Loucy (cell line): ENCODE data around the gene KDM3A.

Source experiments
- EZH2phosphoT487 ChIP-seq: fragments of 200-600 bp; IDR thresholded peaks from 2 replicates; pipeline ENCODE4 v1.6.1; 2018; ENCODE audit warnings: antibody characterized with exemption, mild to moderate bottlenecking, moderate library complexity, borderline replicate concordance
- TF ChIP-seq, protein P1 (sequence below): fragments of 200-600 bp; sonication (generic); conservative IDR thresholded peaks from 2 replicates; pipeline ENCODE4 v1.5.1; 2014; ENCODE audit warnings: mild to moderate bottlenecking, antibody characterized with exemption, low read length

DNA sequence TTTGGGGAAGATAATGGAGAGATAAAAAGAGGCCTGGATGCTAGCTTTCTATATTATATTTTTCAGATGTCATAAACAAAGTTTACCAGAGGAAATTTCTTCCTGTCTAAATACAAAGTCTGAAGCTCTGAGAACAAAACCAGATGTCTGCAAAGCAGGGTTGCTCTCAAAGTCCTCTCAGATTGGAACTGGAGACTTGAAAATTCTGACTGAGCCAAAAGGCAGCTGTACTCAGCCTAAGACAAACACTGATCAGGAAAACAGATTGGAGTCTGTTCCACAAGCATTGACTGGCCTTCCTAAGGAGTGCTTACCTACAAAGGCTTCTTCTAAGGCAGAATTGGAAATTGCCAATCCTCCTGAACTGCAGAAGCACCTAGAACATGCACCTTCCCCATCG lies 25.1 kb downstream of the KDM3A start:
- TF ChIP-seq, protein P1, sequence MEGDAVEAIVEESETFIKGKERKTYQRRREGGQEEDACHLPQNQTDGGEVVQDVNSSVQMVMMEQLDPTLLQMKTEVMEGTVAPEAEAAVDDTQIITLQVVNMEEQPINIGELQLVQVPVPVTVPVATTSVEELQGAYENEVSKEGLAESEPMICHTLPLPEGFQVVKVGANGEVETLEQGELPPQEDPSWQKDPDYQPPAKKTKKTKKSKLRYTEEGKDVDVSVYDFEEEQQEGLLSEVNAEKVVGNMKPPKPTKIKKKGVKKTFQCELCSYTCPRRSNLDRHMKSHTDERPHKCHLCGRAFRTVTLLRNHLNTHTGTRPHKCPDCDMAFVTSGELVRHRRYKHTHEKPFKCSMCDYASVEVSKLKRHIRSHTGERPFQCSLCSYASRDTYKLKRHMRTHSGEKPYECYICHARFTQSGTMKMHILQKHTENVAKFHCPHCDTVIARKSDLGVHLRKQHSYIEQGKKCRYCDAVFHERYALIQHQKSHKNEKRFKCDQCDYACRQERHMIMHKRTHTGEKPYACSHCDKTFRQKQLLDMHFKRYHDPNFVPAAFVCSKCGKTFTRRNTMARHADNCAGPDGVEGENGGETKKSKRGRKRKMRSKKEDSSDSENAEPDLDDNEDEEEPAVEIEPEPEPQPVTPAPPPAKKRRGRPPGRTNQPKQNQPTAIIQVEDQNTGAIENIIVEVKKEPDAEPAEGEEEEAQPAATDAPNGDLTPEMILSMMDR: no peak
- TF ChIP-seq EZH2phosphoT487: no peak
